Fibroblast of lung (primary cell): ENCODE data around the gene VSTM5. TPM values are rescaled to one million over a fixed set of nuclear protein-coding genes. Genes with fewer than 3 reads are reported as not detected.
"Not testable (repeated sequence)": the region's sequence is repeated elsewhere in the genome, so short reads cannot be mapped to it uniquely, and the experiment has no call there.

Experiments
- DNase-seq, 2 donors: peaks; one replicate each; pipeline versions ENCODE4 v3.0.0 to v3.0.0-alpha.2; 2010; ENCODE audit warnings: low read depth in 2 of 2
- H2AFZ ChIP-seq: 2 replicates; pipeline ENCODE4 v1.5.1; 2012; ENCODE audit warnings: low read length, control low read depth, inconsistent platforms
- H3K27ac ChIP-seq: 2 replicates; pipeline ENCODE4 v1.5.1; 2011; ENCODE audit warnings: low read length, control low read depth; ENCODE audit not compliant: insufficient read depth
- H3K27me3 ChIP-seq: 2 replicates; pipeline ENCODE4 v1.5.1; 2011; ENCODE audit warnings: mild to moderate bottlenecking, low read length; ENCODE audit not compliant: control insufficient read depth, insufficient read depth
- H3K36me3 ChIP-seq: 2 replicates; pipeline ENCODE4 v1.5.1; 2011; ENCODE audit warnings: low read length; ENCODE audit not compliant: control insufficient read depth, insufficient read depth
- H3K4me1 ChIP-seq: 2 replicates; pipeline ENCODE4 v1.5.1; 2011; ENCODE audit warnings: low read length; ENCODE audit not compliant: control insufficient read depth, insufficient read depth; ENCODE audit errors: extremely low read depth
- H3K4me2 ChIP-seq: 2 replicates; pipeline ENCODE4 v1.5.1; 2011; ENCODE audit warnings: low read length, control low read depth; ENCODE audit not compliant: insufficient read depth; ENCODE audit errors: extremely low read depth
- H3K4me3 ChIP-seq, 4 experiments: fragments of 200-600 bp in 1 of 4; sonication (generic) in 1 of 4; replicated peaks in 1 of 4; 2 replicates each; pipeline ENCODE4 v1.5.1; 2011 to 2016; ENCODE audit warnings: low read length in 4 of 4, low read depth in 3 of 4, mild to moderate bottlenecking in 3 of 4, control low read depth in 2 of 4, inconsistent platforms in 1 of 4, mixed read lengths in 1 of 4; ENCODE audit not compliant: insufficient read depth in 1 of 4; ENCODE audit errors: control extremely low read depth in 1 of 4
- H3K79me2 ChIP-seq: 2 replicates; pipeline ENCODE4 v1.5.1; 2012; ENCODE audit warnings: mild to moderate bottlenecking, low read length, inconsistent platforms; ENCODE audit not compliant: control insufficient read depth, insufficient read depth
- H3K9ac ChIP-seq: 2 replicates; pipeline ENCODE4 v1.5.1; 2011; ENCODE audit warnings: mild to moderate bottlenecking, low read length, control low read depth; ENCODE audit not compliant: insufficient read depth
- H3K9me3 ChIP-seq: 2 replicates; pipeline ENCODE4 v1.5.1; 2012; ENCODE audit warnings: low read depth, low read length; ENCODE audit not compliant: control insufficient read depth, insufficient read depth
- H4K20me1 ChIP-seq: 2 replicates; pipeline ENCODE4 v1.5.1; 2011; ENCODE audit warnings: low read length; ENCODE audit not compliant: control insufficient read depth, insufficient read depth; ENCODE audit errors: extremely low read depth
- EZH2 ChIP-seq: IDR thresholded peaks from 2 replicates; pipeline ENCODE4 v1.5.1; 2012; ENCODE audit warnings: low read length, control low read depth, mild to moderate bottlenecking; ENCODE audit errors: missing control alignments
- polyA plus RNA-seq, 2 donors: library from polyadenylated mRNA; depleted of rRNA in 1 of 2; stranded (reverse) in 1 of 2; unstranded in 1 of 2; fragments of >200 nt; gene quantifications; 2 replicates each; pipeline ENCODE4 v1.2.1, GENCODE V29; 2011 to 2012; ENCODE audit warnings: missing spikeins in 1 of 2
- total RNA-seq: library from RNA; depleted of rRNA; stranded (reverse); fragments of >200 nt; gene quantifications from 2 replicates; pipeline ENCODE4 v1.2.1, GENCODE V29; 2014
- TF ChIP-seq, protein P1 (sequence below), 2 donors: IDR thresholded peaks in 1 of 2; conservative IDR thresholded peaks in 1 of 2; 1 replicate in 1 of 2; 2 replicates in 1 of 2; pipeline ENCODE4 v1.5.1; 2011 to 2012; ENCODE audit warnings: low read length in 2 of 2, control low read depth in 1 of 2, inconsistent platforms in 1 of 2, low read depth in 1 of 2, mild to moderate bottlenecking in 1 of 2

Gene VSTM5
- total and polyA plus RNA-seq, 2 donors (not counting 1 experiment from before 2014, with no cell fraction given): 0.50 to 1.4 TPM

DNA sequence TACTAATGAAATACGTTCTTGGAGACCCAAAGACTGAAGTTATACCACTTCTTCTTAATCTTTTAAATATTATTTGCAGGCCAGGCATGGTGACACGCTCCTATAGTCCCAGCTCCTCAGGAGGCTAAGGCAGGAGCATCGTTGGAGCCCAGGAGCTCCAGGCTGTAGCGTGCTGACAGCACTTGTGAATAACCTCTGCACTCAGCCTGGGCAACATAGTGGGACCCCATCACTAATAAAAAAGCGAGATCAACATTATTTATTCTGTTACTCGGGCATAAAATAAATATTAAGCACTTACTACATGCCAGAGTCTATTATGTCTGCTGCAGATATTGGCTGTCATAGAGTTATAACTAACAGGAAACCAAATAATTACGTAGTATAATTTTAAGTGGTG is 67.1 kb downstream of the VSTM5 start:
- Histone ChIP-seq H3K4me2 (peak overlapping the region; percentile 82), H3K4me1 (peaks cover 6% of the 10 kb centered on the region), H2AFZ (peak overlapping the region; percentile 91), H3K36me3 (no peaks in the 10 kb centered on the region), H3K9me3 (no peaks in the 10 kb centered on the region), H3K4me3 (peak overlapping the region; percentile 62 to 99 (median 93)), H4K20me1 (peaks cover 2% of the 10 kb centered on the region), H3K9ac (no peak overlapping the region), H3K27ac (peak overlapping the region; percentile 99), H3K27me3 (no peaks in the 10 kb centered on the region), H3K79me2 (peaks cover 38% of the 10 kb centered on the region)
- TF ChIP-seq, protein P1, sequence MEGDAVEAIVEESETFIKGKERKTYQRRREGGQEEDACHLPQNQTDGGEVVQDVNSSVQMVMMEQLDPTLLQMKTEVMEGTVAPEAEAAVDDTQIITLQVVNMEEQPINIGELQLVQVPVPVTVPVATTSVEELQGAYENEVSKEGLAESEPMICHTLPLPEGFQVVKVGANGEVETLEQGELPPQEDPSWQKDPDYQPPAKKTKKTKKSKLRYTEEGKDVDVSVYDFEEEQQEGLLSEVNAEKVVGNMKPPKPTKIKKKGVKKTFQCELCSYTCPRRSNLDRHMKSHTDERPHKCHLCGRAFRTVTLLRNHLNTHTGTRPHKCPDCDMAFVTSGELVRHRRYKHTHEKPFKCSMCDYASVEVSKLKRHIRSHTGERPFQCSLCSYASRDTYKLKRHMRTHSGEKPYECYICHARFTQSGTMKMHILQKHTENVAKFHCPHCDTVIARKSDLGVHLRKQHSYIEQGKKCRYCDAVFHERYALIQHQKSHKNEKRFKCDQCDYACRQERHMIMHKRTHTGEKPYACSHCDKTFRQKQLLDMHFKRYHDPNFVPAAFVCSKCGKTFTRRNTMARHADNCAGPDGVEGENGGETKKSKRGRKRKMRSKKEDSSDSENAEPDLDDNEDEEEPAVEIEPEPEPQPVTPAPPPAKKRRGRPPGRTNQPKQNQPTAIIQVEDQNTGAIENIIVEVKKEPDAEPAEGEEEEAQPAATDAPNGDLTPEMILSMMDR (conservative IDR thresholded peaks at IDR 0.05 in 1 of 2, IDR thresholded peaks at IDR 0.05 in 1 of 2; ENCODE audit: low read depth in 1 of 2, low read length in 2 of 2): no peak
- TF ChIP-seq EZH2: no peak
- no peak for DNase-seq

DNA sequence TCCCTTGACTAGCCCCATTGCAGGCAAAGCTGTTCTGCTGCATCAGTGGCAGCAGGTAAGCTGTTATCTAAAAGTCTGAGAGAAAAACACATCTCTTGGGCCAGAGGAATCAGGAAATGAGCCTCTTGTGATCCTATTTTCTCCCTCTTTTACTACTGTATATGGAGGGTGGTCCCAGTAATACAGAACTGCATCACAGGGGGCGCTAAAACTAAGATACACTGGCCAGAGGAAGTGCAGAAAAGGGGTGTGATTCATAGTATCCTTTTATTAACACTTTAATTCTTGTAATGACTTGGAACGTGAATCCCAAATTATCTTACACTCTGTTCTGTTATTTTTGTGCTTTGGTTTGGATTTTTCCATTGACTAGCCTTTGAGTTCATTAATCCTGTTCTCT is 75.1 kb downstream of the VSTM5 start:
- Histone ChIP-seq H3K27ac (no peak overlapping the region), H3K4me3 (no peak overlapping the region), H3K27me3 (no peaks in the 10 kb centered on the region), H3K36me3 (no peaks in the 10 kb centered on the region), H3K9me3 (no peaks in the 10 kb centered on the region), H3K4me2 (no peak overlapping the region), H3K79me2 (no peaks in the 10 kb centered on the region), H3K9ac (no peak overlapping the region), H3K4me1 (no peaks in the 10 kb centered on the region), H4K20me1 (no peaks in the 10 kb centered on the region), H2AFZ (no peak overlapping the region)
- TF ChIP-seq EZH2: no peak
- TF ChIP-seq, protein P1 (conservative IDR thresholded peaks at IDR 0.05 in 1 of 2, IDR thresholded peaks at IDR 0.05 in 1 of 2; ENCODE audit: low read depth in 1 of 2, low read length in 2 of 2): no peak
- DNase-seq: no peak

DNA sequence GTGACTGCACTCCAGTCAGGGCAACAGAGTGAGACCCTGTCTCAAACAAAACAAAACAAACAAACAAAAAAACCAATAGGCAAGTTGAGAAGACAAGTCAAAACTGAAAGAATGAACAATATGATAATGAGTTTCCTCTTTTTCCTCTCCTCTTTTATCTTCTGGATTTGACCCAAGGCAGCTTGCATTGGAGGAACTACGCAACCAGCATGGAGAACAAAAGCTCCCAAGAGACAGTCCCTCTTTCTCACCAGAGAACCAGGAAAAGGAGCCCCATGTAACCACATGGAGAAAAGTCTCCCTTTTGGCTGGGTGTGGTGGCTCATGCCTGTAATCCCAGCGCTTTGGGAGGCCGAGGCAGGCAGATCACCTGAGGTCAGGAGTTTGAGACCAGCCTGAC is 75.9 kb downstream of the VSTM5 start:
- not testable (repeated sequence) for H3K4me3 ChIP-seq, H3K4me1 ChIP-seq, H3K27me3 ChIP-seq, DNase-seq, H3K27ac ChIP-seq, H3K79me2 ChIP-seq, H3K36me3 ChIP-seq, H3K9me3 ChIP-seq, H3K9ac ChIP-seq, H3K4me2 ChIP-seq, H2AFZ ChIP-seq, H4K20me1 ChIP-seq
